SIG-M5 treated with dmso at 0.1 percent for 504 hours (cell line): ENCODE results near the gene POMT1.

Experiments used
- DNase-seq: peaks from one replicate; lab custom pipeline; 2025; ENCODE audit not compliant: unreplicated experiment; lab: John Stamatoyannopoulos, UW

The POMT1 gene

GRCh38 chr9:131476777-131477345 is 25.9 kb upstream of the POMT1 start:
- no peak for DNase-seq

- no peak for DNase-seq
Observed at GRCh38 chr9:131477367-131477766, 25.4 kb upstream of the POMT1 start.

- no peak for DNase-seq
Observed at GRCh38 chr9:131477816-131478419, 24.8 kb upstream of the POMT1 start.

- no peak for DNase-seq
Observed at GRCh38 chr9:131478421-131478868, 24.3 kb upstream of the POMT1 start.

- DNase-seq, result no peak
Observed at GRCh38 chr9:131478911-131479310, 23.8 kb upstream of the POMT1 start.

- no peak for DNase-seq
Observed at GRCh38 chr9:131480258-131480657, 22.5 kb upstream of the POMT1 start.

GRCh38 chr9:131481441-131482342 is 21.0 kb upstream of the POMT1 start:
- no peak for DNase-seq

- no peak for DNase-seq
Observed at GRCh38 chr9:131482343-131483006, 20.2 kb upstream of the POMT1 start.

GRCh38 chr9:131483319-131484050 is 19.2 kb upstream of the POMT1 start:
- DNase-seq, result no peak

GRCh38 chr9:131484051-131484445 is 18.7 kb upstream of the POMT1 start:
- no peak for DNase-seq

GRCh38 chr9:131484560-131485185 is 18.0 kb upstream of the POMT1 start:
- no peak for DNase-seq

- DNase-seq, result no peak
Observed at GRCh38 chr9:131485206-131485605, 17.5 kb upstream of the POMT1 start.

- no peak for DNase-seq
Observed at GRCh38 chr9:131485728-131486422, 16.8 kb upstream of the POMT1 start.

GRCh38 chr9:131487001-131487400 is 15.7 kb upstream of the POMT1 start:
- DNase-seq, result no peak

- DNase-seq, result no peak
Observed at GRCh38 chr9:131487621-131488031, 15.1 kb upstream of the POMT1 start.

GRCh38 chr9:131490514-131490913 is 12.2 kb upstream of the POMT1 start:
- DNase-seq, result no peak

GRCh38 chr9:131491001-131491710 is 11.6 kb upstream of the POMT1 start:
- DNase-seq, result no peak

GRCh38 chr9:131492070-131492469 is 10.6 kb upstream of the POMT1 start:
- no peak for DNase-seq

GRCh38 chr9:131494296-131494870 is 8.3 kb upstream of the POMT1 start:
- no peak for DNase-seq
